ENCODE measurements around the gene SEMA3D.
A peak's percentile ranks its signal among the peaks of the same experiment; 100 is the strongest.

The SEMA3D gene

DNA sequence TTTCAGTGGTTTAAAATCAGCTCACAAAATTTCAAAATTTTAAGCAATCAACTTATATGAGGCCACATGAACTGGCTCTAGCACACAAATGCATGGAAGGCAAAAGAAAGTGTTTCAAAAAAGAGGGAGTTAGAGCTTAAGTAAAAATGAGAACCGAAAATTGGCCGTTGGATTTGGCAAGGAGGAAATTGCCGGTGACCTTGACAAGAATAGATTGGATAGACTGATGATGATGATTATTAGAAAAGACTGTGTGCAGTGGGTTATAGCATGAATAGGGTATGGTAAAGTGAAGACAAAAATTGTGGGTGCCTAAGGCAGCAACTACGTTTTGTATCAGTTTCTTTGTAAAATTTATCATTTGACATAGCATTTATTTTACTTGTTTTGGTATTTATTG is 175.7 kb downstream of the SEMA3D start:
- no peak for TF ChIP-seq CTCF (conservative IDR thresholded peaks at IDR 0.05; ENCODE audit: control insufficient read depth, insufficient read depth, low read depth, low read length)
- H3K4me3 ChIP-seq (ENCODE audit: control insufficient read depth, low read depth, low read length): no peak overlapping the region
- no peak for DNase-seq (ENCODE audit: low read depth)

DNA sequence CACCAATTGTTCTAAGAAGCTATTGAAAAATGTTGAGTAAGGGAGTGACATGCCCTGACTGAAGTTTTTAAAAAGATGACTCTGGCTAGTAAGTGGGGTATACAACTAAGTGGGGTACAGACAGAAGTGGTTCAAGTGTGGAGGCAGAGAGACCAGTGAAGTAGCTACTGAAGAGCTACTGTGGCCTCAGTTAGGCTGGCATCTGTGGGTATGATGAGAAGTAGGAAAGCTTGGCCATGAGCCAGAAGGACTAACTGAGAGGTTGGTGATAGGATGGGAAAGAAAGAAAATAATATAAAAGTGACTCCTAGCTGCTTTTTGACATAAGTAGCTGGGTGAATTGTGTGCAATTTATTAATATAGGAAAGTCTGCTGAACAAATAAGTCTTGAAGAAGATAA is 176.6 kb downstream of the SEMA3D start:
- TF ChIP-seq CTCF (conservative IDR thresholded peaks at IDR 0.05; ENCODE audit: control insufficient read depth, insufficient read depth, low read depth, low read length): no peak
- no peak for DNase-seq (ENCODE audit: low read depth)
- H3K4me3 ChIP-seq (ENCODE audit: control insufficient read depth, low read depth, low read length): no peak overlapping the region

DNA sequence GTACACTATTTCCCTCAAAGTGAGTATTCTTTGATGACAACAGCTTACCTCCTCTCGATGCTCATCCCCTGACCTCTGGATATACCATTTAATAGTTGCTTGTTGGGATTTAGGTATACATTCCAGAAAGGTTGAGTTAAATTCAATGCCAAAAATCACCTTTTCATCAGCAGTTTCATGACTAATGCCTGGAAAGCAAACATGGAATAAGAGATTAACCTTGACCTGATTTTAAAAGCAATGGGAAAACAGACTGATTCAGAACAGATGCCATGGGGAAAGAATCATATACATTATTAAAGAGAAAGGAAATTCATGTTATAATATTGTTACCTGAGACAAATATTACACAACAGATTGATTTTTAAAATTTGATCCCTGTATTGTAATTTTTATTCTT is 180.1 kb downstream of the SEMA3D start:
- no peak for TF ChIP-seq CTCF (conservative IDR thresholded peaks at IDR 0.05; ENCODE audit: control insufficient read depth, insufficient read depth, low read depth, low read length)
- H3K4me3 ChIP-seq (ENCODE audit: control insufficient read depth, low read depth, low read length): no peak overlapping the region
- DNase-seq (ENCODE audit: low read depth): no peak

- no peak for TF ChIP-seq CTCF (conservative IDR thresholded peaks at IDR 0.05; ENCODE audit: control insufficient read depth, insufficient read depth, low read depth, low read length)
- DNase-seq (ENCODE audit: low read depth): peak; percentile 18
- H3K4me3 ChIP-seq (ENCODE audit: control insufficient read depth, low read depth, low read length): no peak overlapping the region
Observed at GRCh38 chr7:85004402-85004801, 182.5 kb downstream of the SEMA3D start.

GRCh38 chr7:85001495-85002345 is 185.1 kb downstream of the SEMA3D start:
- no peak for DNase-seq (ENCODE audit: low read depth)
- no peak for TF ChIP-seq CTCF (conservative IDR thresholded peaks at IDR 0.05; ENCODE audit: control insufficient read depth, insufficient read depth, low read depth, low read length)

GRCh38 chr7:85000735-85001350 is 186.0 kb downstream of the SEMA3D start:
- DNase-seq (ENCODE audit: low read depth): no peak
- H3K4me3 ChIP-seq (ENCODE audit: control insufficient read depth, low read depth, low read length): no peak overlapping the region
- no peak for TF ChIP-seq CTCF (conservative IDR thresholded peaks at IDR 0.05; ENCODE audit: control insufficient read depth, insufficient read depth, low read depth, low read length)

More at GRCh38 chr7:85001495-85002345, 185.1 kb downstream of the SEMA3D start:
- H3K4me3 ChIP-seq (ENCODE audit: control insufficient read depth, low read depth, low read length): no peak overlapping the region

Data from fibroblast of mammary gland (primary cell).